NCI-H748 (cell line): ENCODE measurements around the gene CCL14.

Experiments used
- DNase-seq: peaks from one replicate; lab custom pipeline; 2025; ENCODE audit not compliant: unreplicated experiment; lab: John Stamatoyannopoulos, UW

The CCL14 gene

DNA sequence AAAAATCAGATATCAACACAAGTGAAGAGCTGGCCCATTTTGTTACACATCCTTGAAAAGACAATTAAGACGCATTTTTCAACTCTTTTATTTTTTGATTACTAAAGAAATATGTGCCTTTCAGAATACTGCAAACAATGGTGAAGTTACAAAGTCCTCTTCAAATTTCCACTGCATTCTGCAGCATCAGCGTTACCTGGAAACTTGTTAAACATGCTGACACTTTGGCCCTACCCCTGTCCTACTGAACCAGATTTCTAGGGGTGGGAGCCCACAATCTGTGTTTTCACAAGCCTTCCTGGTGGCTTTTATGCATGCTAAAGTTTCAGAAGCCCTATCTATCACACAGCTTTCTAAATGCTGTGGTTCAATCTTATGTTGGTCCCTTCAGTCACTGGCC is 4.5 kb upstream of the CCL14 start:
- no peak for DNase-seq

GRCh38 chr17:35988164-35988563 is 1.6 kb upstream of the CCL14 start:
- DNase-seq = no peak

DNA sequence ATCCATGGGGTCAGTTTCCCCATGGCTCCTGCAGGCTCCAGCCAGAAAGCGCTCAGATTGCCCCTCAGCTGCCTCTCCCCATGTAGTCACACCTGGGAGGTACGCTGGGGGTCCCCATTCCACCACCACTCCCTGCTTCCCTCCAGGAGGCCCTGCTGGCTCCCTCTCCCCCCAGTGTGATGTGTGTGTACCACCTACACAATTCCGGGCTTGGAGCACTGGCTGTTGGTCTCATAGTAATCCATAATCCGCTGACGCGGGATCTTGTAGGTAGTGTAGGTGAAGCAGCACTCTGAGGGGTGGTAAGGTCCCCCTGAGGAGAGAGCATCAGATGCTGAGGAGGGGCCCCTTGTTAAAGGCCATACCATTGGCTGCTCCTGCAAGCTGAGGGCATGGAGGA is 2.4 kb downstream of the CCL14 start:
- DNase-seq = no peak

DNA sequence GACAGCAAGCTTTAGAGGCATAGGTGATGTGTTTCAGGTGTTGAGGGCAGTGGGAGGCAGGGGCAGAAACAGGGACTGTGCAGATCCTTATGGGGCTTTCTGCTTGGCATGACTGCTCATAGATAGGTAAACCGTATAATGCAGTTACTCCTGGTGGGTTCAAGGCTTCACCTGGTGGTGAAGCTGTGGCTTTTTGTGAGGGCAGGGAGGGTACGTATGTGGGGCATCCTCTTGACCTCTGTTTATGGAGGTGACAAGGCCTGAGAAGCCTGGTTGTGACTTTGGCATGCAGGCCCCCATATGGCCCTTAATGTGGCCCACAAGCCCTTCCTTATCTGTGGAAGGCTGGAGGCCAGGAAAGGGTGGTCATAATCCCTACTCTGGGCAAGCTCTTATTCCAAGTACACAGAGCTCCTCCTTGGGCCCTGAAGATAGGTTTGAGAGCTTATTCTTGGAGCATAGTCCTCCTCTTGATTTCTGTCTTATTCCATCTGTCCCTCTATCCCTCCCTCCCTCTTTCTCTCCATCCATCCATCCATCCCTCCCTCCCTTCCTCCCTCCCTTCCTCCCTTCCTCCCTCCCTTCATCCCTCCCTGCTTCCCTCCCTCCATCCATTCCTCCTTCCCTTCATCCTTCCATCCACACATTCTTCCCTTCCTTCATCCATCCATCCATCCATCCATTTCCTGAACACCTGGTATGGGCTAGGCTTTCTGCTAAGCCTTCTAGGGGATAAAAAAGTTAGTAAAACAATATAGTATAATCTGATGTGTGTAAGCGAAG is 3.9 kb downstream of the CCL14 start:
- DNase-seq = no peak

- DNase-seq = no peak
These were observed 4.6 kb downstream of the CCL14 start for GRCh38 chr17:35981908-35982330.

GRCh38 chr17:35981246-35981645 is 5.3 kb downstream of the CCL14 start, which contains the start of gene CCL16:
Gene CCL16, minus strand, starts transcription at chr17:35981497. Its CDS starts 77 bp downstream, at chr17:35981420.
- DNase-seq = no peak

DNA sequence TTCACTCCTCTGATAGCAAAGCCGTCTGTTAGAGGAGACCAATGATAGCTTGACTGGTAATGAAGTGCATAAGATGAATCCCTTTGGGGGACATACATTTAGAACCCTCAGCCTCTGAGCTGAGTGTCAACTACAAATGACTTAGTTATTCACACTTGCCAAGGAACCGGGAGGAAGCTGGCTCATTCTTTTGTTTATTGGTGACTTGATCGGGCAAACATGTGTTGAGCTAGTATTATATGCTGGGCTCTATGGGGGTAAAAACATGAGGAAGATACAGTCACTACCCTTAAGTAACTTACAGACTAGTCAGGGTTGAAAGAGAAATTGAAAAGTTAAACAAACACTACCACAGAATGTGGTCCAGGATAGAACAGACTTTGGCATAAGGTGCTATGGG is 8.2 kb downstream of the CCL14 start:
- no peak for DNase-seq

- DNase-seq = no peak
These were observed 9.0 kb downstream of the CCL14 start for GRCh38 chr17:35977509-35977908.

GRCh38 chr17:35973333-35974260 is 12.9 kb downstream of the CCL14 start:
- no peak for DNase-seq

- DNase-seq = no peak
These were observed 13.6 kb downstream of the CCL14 start for GRCh38 chr17:35972945-35973332.

DNA sequence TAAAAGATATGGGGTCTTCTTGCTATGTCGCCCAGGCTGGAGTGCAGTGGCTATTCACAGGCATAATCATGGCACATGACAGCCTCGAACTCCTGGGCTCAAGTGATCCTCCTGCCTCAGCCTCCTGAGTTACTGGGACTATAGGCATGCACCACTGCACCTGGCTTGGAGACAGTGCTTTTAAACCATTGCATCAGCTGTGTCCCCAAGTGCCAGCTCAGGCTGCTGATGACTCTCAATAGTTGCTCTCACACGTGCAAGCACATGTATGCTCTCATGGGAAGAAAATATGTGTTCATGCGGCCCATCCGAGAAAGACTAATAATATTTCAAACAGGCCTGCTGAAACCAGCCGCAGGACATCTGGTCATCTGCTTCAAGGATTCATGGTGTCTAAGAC is 14.0 kb downstream of the CCL14 start:
- DNase-seq = no peak

DNA sequence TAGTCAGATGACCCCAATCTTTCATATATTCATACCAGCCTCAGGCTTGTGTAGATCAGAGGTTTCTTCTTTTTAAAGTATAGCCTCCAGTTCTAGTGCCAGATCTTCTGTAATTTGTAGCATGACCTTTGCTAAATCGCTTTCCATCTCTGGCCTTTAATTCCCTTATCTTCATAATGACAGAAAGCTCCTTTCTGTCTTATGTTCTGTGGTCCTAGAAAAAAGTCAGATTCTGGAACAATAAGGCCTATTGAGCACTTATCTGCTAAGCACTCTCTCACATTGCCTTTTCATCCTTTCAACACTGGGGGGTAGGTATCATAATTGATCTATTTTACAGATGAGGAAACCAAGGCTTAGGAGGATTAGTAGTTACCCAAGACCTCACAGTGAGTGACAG is 14.5 kb downstream of the CCL14 start:
- DNase-seq = no peak

GRCh38 chr17:35969558-35970380 is 16.8 kb downstream of the CCL14 start:
- DNase-seq = peak; percentile 71

DNA sequence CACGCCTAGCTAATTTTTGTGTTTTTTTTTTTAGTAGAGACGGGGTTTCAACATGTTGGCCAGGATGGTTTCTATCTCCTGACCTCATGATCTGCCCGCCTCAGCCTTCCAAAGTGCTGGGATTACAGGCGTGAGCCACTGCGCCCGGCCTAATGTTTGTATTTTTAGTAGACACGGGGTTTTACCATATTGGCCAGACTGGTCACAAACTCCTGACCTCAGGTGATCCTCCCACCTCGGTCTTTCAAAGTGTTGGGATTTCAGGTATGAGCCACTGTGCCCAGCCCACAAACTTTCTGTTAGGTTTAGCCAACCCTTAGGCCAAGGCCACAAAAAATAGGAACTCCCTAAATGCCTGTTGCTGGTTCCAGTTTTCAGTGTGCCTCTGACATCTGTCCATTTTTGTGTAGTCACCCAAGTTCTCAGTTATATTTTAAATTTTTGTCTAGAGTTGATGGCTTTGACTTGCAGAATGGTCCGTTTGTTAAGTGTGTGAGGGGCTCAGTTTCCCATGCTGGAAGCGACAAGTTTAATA is 17.9 kb downstream of the CCL14 start:
- no peak for DNase-seq

GRCh38 chr17:35965272-35965671 is 21.3 kb downstream of the CCL14 start:
- no peak for DNase-seq

GRCh38 chr17:35963663-35964062 is 22.9 kb downstream of the CCL14 start:
- no peak for DNase-seq

GRCh38 chr17:35953720-35954119 is 32.8 kb downstream of the CCL14 start:
- DNase-seq = no peak

GRCh38 chr17:35949401-35949800 is 37.1 kb downstream of the CCL14 start:
- DNase-seq = no peak

- no peak for DNase-seq
These were observed 38.4 kb downstream of the CCL14 start for GRCh38 chr17:35948092-35948491.

- DNase-seq = peak; percentile 67
These were observed 39.4 kb downstream of the CCL14 start for GRCh38 chr17:35947156-35947585.

GRCh38 chr17:35944151-35944550 is 42.4 kb downstream of the CCL14 start:
- DNase-seq = no peak
